Measurements from ENCODE around the gene WNT8B. TPM values are rescaled to one million over a fixed set of nuclear protein-coding genes. Genes with fewer than 3 reads are reported as not detected.

The WNT8B gene
- total and polyA plus RNA-seq, 2 donors, result 0.14 to 0.18 TPM

DNA sequence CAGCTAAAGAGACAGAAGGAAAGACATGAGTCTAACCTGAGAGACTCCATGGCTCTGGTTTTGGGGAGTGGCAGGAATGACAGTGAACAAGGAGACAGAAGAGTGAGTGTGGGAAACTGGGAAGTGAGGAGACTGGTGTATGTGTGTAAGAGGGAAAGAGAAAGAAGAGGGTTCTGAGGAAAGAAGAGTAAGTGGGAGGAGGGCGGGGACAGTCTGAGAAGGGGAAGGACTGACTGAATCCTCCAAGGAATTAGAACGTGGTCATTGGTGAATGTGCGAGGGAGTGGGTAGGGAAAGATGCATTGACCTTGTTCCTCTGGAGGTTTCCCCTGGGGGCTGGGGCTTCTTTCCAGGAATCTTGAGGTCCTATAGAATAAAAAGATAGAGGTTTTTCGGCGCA, 26.6 kb downstream of the WNT8B start:
- 98% methylated on average over 5 of the region's 5 CpGs for WGBS
- DNase-seq (ENCODE audit: low read depth in 6 of 9, low spot score in 9 of 9), result no peak
- Histone ChIP-seq H3K9me3 (ENCODE audit: control insufficient read depth in 2 of 2, insufficient read depth in 1 of 2, low read length in 1 of 2) (no peaks in the 10 kb centered on the region), H3K4me3 (ENCODE audit: low read length in 2 of 2) (no peak overlapping the region), H3K4me1 (ENCODE audit: control insufficient read depth in 2 of 2, insufficient read depth in 2 of 2, low read length in 2 of 2) (no peaks in the 10 kb centered on the region), H3K36me3 (ENCODE audit: control insufficient read depth in 2 of 2, insufficient read depth in 2 of 2, low read length in 1 of 2) (peaks cover 45 to 57% of the 10 kb centered on the region in 2 donors), H3K27ac (ENCODE audit: low read depth in 1 of 2, low read length in 1 of 2) (no peak overlapping the region), H3K27me3 (ENCODE audit: control insufficient read depth in 2 of 2, insufficient read depth in 1 of 2, low read length in 1 of 2) (no peaks in the 10 kb centered on the region)

DNA sequence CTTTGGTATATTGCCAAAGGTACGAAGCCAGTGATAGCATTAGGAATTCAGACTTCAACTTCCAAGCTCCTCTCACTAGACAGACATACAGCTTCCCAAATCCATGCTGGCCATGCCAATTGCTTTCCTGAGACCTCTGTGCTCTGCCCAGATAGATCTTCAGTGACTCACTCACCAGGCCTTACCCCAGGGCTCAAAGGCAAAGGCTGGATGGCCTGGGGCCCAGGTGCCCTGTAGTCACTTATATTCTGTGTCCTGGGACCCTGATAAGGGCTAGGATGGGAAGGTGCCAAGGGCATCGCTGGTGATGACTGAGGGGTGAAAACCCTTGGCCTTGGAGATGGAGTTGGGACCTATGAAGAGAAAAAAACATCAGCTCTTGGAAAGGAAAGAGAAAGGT, 27.7 kb downstream of the WNT8B start:
- DNase-seq (ENCODE audit: low read depth in 6 of 9, low spot score in 9 of 9), result no peak

DNA sequence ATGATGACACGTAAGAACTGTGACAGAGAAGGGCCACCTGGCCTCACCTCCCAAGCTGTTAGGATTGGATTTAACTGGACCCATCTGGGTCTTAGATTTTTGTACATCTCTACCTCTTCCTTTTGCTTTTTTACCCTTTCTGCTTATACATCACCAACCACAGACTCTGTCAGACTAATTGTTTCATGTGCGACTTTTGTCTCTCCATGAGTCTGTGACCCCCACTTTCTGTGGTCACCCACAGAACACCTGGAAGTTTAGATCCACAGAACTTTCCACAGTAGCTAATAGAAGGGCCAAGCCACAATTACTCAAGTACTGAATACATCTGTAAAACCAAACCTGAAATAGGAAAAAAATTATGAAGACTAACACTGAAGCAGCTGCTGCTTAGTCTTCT, 33.8 kb downstream of the WNT8B start:
- H3K9me3 ChIP-seq (ENCODE audit: control insufficient read depth in 2 of 2, insufficient read depth in 1 of 2, low read length in 1 of 2), result no peaks in the 10 kb centered on the region
- H3K27ac ChIP-seq (ENCODE audit: low read depth in 1 of 2, low read length in 1 of 2), result no peak overlapping the region
- peaks cover 9 to 25% of the 10 kb centered on the region in 2 donors for H3K4me1 ChIP-seq (ENCODE audit: control insufficient read depth in 2 of 2, insufficient read depth in 2 of 2, low read length in 2 of 2)
- no peaks in the 10 kb centered on the region for H3K27me3 ChIP-seq (ENCODE audit: control insufficient read depth in 2 of 2, insufficient read depth in 1 of 2, low read length in 1 of 2)
- no peak overlapping the region for H3K4me3 ChIP-seq (ENCODE audit: low read length in 2 of 2)
- no peak for DNase-seq (ENCODE audit: low read depth in 6 of 9, low spot score in 9 of 9)
- WGBS, result 22% methylated on average over 2 of the region's 2 CpGs
- peaks cover 40 to 48% of the 10 kb centered on the region in 2 donors for H3K36me3 ChIP-seq (ENCODE audit: control insufficient read depth in 2 of 2, insufficient read depth in 2 of 2, low read length in 1 of 2)

More for the DNA sequence above, 27.7 kb downstream of the WNT8B start:
- WGBS, result over 99% methylated on average over 2 of the region's 2 CpGs
- no peak overlapping the region for H3K27ac ChIP-seq (ENCODE audit: low read depth in 1 of 2, low read length in 1 of 2)
- H3K4me1 ChIP-seq (ENCODE audit: control insufficient read depth in 2 of 2, insufficient read depth in 2 of 2, low read length in 2 of 2), result no peaks in the 10 kb centered on the region
- no peak overlapping the region for H3K4me3 ChIP-seq (ENCODE audit: low read length in 2 of 2)
- H3K36me3 ChIP-seq (ENCODE audit: control insufficient read depth in 2 of 2, insufficient read depth in 2 of 2, low read length in 1 of 2), result peaks cover 43 to 55% of the 10 kb centered on the region in 2 donors
- no peaks in the 10 kb centered on the region for H3K27me3 ChIP-seq (ENCODE audit: control insufficient read depth in 2 of 2, insufficient read depth in 1 of 2, low read length in 1 of 2)
- no peaks in the 10 kb centered on the region for H3K9me3 ChIP-seq (ENCODE audit: control insufficient read depth in 2 of 2, insufficient read depth in 1 of 2, low read length in 1 of 2)

DNA sequence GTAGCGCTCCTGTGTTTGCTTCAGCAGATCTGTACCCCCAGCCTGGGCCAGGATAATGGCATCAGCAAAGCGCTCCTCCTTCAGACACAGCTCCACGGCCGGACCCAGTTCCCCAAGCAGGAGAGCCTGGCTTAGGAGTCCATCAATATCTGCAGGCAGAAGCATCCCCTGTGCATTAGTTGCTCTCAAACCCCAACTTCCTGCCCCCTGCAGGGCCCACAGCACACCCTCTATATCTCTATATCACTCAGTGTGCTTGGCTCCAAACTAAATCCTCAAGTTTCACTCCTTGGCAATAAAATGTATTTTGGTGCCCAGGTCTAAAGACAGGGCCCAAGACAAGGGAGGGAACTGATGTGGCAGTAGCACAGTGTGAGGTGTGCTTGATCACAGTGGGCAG, 35.2 kb downstream of the WNT8B start:
- H3K9me3 ChIP-seq (ENCODE audit: control insufficient read depth in 2 of 2, insufficient read depth in 1 of 2, low read length in 1 of 2), result no peaks in the 10 kb centered on the region
- no peaks in the 10 kb centered on the region for H3K27me3 ChIP-seq (ENCODE audit: control insufficient read depth in 2 of 2, insufficient read depth in 1 of 2, low read length in 1 of 2)
- no peak for DNase-seq (ENCODE audit: low read depth in 6 of 9, low spot score in 9 of 9)
- H3K4me3 ChIP-seq (ENCODE audit: low read length in 2 of 2), result no peak overlapping the region
- H3K36me3 ChIP-seq (ENCODE audit: control insufficient read depth in 2 of 2, insufficient read depth in 2 of 2, low read length in 1 of 2), result peaks cover 47 to 52% of the 10 kb centered on the region in 2 donors
- H3K27ac ChIP-seq (ENCODE audit: low read depth in 1 of 2, low read length in 1 of 2), result no peak overlapping the region
- peaks cover 9 to 25% of the 10 kb centered on the region in 2 donors for H3K4me1 ChIP-seq (ENCODE audit: control insufficient read depth in 2 of 2, insufficient read depth in 2 of 2, low read length in 2 of 2)
- WGBS, result 96% methylated on average over 4 of the region's 4 CpGs

DNA sequence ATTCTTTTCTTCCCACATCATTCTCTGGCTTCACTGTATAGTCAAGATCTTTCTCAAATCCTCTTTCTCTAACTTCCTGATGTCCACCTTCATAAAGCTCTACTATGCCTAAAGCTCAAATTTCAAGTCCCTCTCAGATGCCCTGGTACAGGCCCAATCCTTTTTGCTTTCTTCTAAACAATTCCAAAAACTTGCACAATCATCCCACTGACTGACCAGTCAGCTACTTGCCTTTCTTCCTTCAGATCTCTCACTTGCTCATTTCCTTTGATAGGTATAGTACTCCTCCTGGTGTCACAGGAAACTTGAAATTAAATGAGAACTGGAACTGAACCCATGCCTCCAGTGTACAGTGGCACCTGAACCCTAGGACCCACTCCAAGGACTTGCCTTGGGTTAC, 38.6 kb downstream of the WNT8B start:
- peaks cover 38 to 47% of the 10 kb centered on the region in 2 donors for H3K36me3 ChIP-seq (ENCODE audit: control insufficient read depth in 2 of 2, insufficient read depth in 2 of 2, low read length in 1 of 2)
- no peak overlapping the region for H3K27ac ChIP-seq (ENCODE audit: low read depth in 1 of 2, low read length in 1 of 2)
- H3K4me3 ChIP-seq (ENCODE audit: low read length in 2 of 2), result no peak overlapping the region
- no peaks in the 10 kb centered on the region for H3K9me3 ChIP-seq (ENCODE audit: control insufficient read depth in 2 of 2, insufficient read depth in 1 of 2, low read length in 1 of 2)
- H3K27me3 ChIP-seq (ENCODE audit: control insufficient read depth in 2 of 2, insufficient read depth in 1 of 2, low read length in 1 of 2), result no peaks in the 10 kb centered on the region
- peaks cover 18 to 46% of the 10 kb centered on the region in 2 donors for H3K4me1 ChIP-seq (ENCODE audit: control insufficient read depth in 2 of 2, insufficient read depth in 2 of 2, low read length in 2 of 2)
- DNase-seq (ENCODE audit: low read depth in 6 of 9, low spot score in 9 of 9), result no peak

DNA sequence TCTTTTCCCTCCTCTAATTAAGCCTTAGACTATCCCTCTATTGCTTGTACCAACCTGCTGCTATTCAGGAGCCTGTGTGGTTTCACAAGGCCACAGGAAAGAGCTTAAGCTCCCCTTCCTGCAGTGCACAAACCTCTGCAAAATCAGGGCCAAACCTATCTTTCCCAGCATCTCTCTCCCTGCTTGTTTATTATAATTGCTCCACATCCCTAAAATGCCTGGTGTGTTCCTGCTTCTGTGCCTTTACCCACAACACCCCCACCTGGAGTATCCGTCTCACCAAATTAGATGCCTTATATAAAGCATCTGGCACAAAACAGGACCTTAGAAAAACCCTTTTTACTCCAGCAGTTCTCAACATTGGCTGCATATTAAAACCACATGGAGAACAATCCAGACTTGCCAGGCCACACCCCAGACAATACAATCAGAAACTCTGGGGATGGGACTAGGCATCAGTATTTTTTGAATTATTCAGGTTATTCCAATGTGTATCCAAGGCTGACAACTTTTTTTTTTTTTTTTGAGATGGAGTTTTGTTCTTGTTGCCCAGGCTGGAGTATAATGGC, 40.2 kb downstream of the WNT8B start:
- Histone ChIP-seq H3K4me1 (ENCODE audit: control insufficient read depth in 2 of 2, insufficient read depth in 2 of 2, low read length in 2 of 2) (peaks cover 27 to 48% of the 10 kb centered on the region in 2 donors), H3K4me3 (ENCODE audit: low read length in 2 of 2) (no peak overlapping the region), H3K36me3 (ENCODE audit: control insufficient read depth in 2 of 2, insufficient read depth in 2 of 2, low read length in 1 of 2) (peaks cover 34 to 44% of the 10 kb centered on the region in 2 donors), H3K27ac (ENCODE audit: low read depth in 1 of 2, low read length in 1 of 2) (no peak overlapping the region), H3K27me3 (ENCODE audit: control insufficient read depth in 2 of 2, insufficient read depth in 1 of 2, low read length in 1 of 2) (no peaks in the 10 kb centered on the region), H3K9me3 (ENCODE audit: control insufficient read depth in 2 of 2, insufficient read depth in 1 of 2, low read length in 1 of 2) (no peaks in the 10 kb centered on the region)
- WGBS, result 95% methylated on average over 1 of the region's 1 CpG
- DNase-seq (ENCODE audit: low read depth in 6 of 9, low spot score in 9 of 9), result no peak

DNA sequence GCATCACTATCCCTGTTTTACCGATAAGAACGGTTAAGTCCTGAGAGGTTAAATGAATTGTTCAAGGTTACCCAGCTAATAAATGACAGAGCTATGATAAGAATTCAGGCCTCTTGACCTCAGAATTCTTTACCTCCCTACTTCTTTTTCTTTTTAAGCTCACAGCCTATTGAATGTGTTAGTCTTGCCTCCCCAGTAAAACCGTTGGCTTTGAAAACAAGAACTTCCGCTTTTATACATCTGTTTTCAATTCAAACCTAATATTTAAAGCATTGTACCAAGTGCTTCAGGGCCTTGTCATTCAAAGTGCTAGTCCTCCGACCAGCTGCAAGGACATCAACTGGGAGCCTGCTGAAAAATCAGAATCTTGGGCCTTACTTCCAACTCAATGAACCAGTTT, 41.3 kb downstream of the WNT8B start:
- WGBS, result 92% methylated on average over 5 of the region's 5 CpGs
- H3K36me3 ChIP-seq (ENCODE audit: control insufficient read depth in 2 of 2, insufficient read depth in 2 of 2, low read length in 1 of 2), result peaks cover 24 to 40% of the 10 kb centered on the region in 2 donors

DNA sequence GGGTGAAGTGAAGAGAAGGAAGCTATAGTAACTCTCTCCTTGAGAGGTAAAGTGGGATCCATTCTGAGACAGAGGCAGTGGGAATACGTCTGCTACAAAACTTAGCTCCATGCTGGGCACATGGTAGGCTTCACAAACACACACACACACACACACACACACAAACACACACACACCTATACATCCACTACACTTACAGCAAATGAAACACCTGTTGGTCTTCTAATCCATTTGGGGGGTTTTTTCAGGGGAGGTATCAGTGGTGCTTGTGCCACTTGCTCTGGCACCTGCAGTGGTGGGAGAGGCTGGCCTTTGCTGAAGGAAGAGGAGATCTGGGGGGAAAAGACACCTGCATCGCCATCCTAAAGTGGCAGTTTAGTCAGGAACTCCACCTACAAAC, 42.4 kb downstream of the WNT8B start:
- Histone ChIP-seq H3K4me3 (ENCODE audit: low read length in 2 of 2) (no peak overlapping the region), H3K9me3 (ENCODE audit: control insufficient read depth in 2 of 2, insufficient read depth in 1 of 2, low read length in 1 of 2) (no peaks in the 10 kb centered on the region), H3K4me1 (ENCODE audit: control insufficient read depth in 2 of 2, insufficient read depth in 2 of 2, low read length in 2 of 2) (peaks cover 41 to 57% of the 10 kb centered on the region in 2 donors), H3K27me3 (ENCODE audit: control insufficient read depth in 2 of 2, insufficient read depth in 1 of 2, low read length in 1 of 2) (no peaks in the 10 kb centered on the region), H3K36me3 (ENCODE audit: control insufficient read depth in 2 of 2, insufficient read depth in 2 of 2, low read length in 1 of 2) (peaks cover 24 to 30% of the 10 kb centered on the region in 2 donors), H3K27ac (ENCODE audit: low read depth in 1 of 2, low read length in 1 of 2) (peak overlapping the region in 1 of 2 donors; percentile 27)
- 89% methylated on average over 2 of the region's 2 CpGs for WGBS
- DNase-seq (ENCODE audit: low read depth in 6 of 9, low spot score in 9 of 9), result no peak

More for the DNA sequence above, 41.3 kb downstream of the WNT8B start:
- H3K27ac ChIP-seq (ENCODE audit: low read depth in 1 of 2, low read length in 1 of 2), result no peak overlapping the region
- H3K27me3 ChIP-seq (ENCODE audit: control insufficient read depth in 2 of 2, insufficient read depth in 1 of 2, low read length in 1 of 2), result no peaks in the 10 kb centered on the region
- peaks cover 33 to 49% of the 10 kb centered on the region in 2 donors for H3K4me1 ChIP-seq (ENCODE audit: control insufficient read depth in 2 of 2, insufficient read depth in 2 of 2, low read length in 2 of 2)
- DNase-seq (ENCODE audit: low read depth in 6 of 9, low spot score in 9 of 9), result no peak
- no peak overlapping the region for H3K4me3 ChIP-seq (ENCODE audit: low read length in 2 of 2)
- H3K9me3 ChIP-seq (ENCODE audit: control insufficient read depth in 2 of 2, insufficient read depth in 1 of 2, low read length in 1 of 2), result no peaks in the 10 kb centered on the region

DNA sequence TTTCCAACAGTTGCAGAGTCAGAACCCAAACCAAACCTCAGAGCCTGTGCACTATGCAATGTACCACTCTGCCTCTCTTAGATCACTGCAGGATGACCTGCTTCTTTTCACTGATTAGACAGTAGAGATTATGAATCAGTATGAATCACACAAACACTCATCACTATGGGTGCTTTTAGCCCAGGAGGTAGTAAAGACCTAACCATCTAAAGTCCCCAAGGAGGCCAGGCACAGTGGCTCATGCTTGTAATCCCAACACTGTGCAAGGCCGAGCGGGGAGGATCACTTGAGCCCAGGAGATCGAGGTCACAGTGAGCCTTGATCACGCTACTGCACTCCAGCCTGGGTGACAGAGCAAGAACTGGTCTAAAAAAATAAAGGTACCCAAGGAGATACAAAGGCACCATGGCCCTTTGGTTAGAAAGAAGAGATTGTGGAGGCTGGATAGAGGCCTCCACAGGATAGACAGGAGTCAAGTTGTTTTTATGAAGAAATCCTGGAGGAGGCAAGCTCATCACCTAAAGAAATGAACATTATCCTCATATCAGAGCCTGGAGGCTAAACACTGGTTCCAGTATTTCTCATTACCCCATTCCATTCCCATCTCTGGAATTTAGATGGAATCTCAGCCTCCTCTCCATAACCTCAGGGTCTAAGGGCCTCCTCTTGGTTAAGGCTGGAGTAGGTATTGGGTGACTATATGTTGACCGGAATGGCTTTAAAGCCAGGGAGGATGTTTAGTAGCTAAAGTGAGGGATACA, 44.0 kb downstream of the WNT8B start:
- WGBS, result 96% methylated on average over 5 of the region's 5 CpGs

More for the DNA sequence above, 44.0 kb downstream of the WNT8B start:
- no peaks in the 10 kb centered on the region for H3K27me3 ChIP-seq (ENCODE audit: control insufficient read depth in 2 of 2, insufficient read depth in 1 of 2, low read length in 1 of 2)
- H3K4me3 ChIP-seq (ENCODE audit: low read length in 2 of 2), result no peak overlapping the region
- H3K4me1 ChIP-seq (ENCODE audit: control insufficient read depth in 2 of 2, insufficient read depth in 2 of 2, low read length in 2 of 2), result peaks cover 57 to 74% of the 10 kb centered on the region in 2 donors
- no peak for DNase-seq (ENCODE audit: low read depth in 6 of 9, low spot score in 9 of 9)
- H3K36me3 ChIP-seq (ENCODE audit: control insufficient read depth in 2 of 2, insufficient read depth in 2 of 2, low read length in 1 of 2), result peaks cover 20% of the 10 kb centered on the region in 2 donors
- H3K27ac ChIP-seq (ENCODE audit: low read depth in 1 of 2, low read length in 1 of 2), result no peak overlapping the region
- H3K9me3 ChIP-seq (ENCODE audit: control insufficient read depth in 2 of 2, insufficient read depth in 1 of 2, low read length in 1 of 2), result peaks cover 0 to 1% of the 10 kb centered on the region in 2 donors

All from thymus (tissue), 11 donors.